BE2C (cell line): ENCODE data around the gene SMAD2.

ENCODE experiments used
- DNase-seq: peaks from one replicate; pipeline ENCODE4 v3.0.0-alpha.2; 2020
- H3K27me3 ChIP-seq: fragments of 250-450 bp; sonication (Bioruptor Pico); 2 replicates; pipeline ENCODE4 v1.5.1; 2020; ENCODE audit warnings: mild to moderate bottlenecking
- H3K36me3 ChIP-seq: fragments of 250-450 bp; sonication (Bioruptor Pico); 2 replicates; pipeline ENCODE4 v1.5.1; 2020; ENCODE audit warnings: mild to moderate bottlenecking
- H3K4me1 ChIP-seq: fragments of 250-450 bp; sonication (Bioruptor Pico); 2 replicates; pipeline ENCODE4 v1.5.1; 2020
- H3K4me3 ChIP-seq: 2 replicates; pipeline ENCODE4 v1.5.1; 2011; ENCODE audit warnings: low read depth, low read length
- H3K9me3 ChIP-seq: fragments of 250-450 bp; sonication (Bioruptor Pico); 2 replicates; pipeline ENCODE4 v1.5.1; 2020
- CTCF ChIP-seq: IDR thresholded peaks from 2 replicates; pipeline ENCODE4 v1.5.1; 2012; ENCODE audit warnings: mild to moderate bottlenecking, low read depth, low read length

SMAD2 gene

GRCh38 chr18:47863041-47863440, 67.4 kb downstream of the SMAD2 start:
- Histone ChIP-seq H3K36me3 (no peaks in the 10 kb centered on the region), H3K9me3 (no peaks in the 10 kb centered on the region), H3K4me1 (no peaks in the 10 kb centered on the region), H3K27me3 (no peaks in the 10 kb centered on the region), H3K4me3 (no peak overlapping the region)
- no peak for TF ChIP-seq CTCF
- no peak for DNase-seq

GRCh38 chr18:47858607-47859006, 71.9 kb downstream of the SMAD2 start:
- no peaks in the 10 kb centered on the region for H3K36me3 ChIP-seq
- H3K27me3 ChIP-seq: no peaks in the 10 kb centered on the region
- no peak for TF ChIP-seq CTCF
- H3K4me1 ChIP-seq: no peaks in the 10 kb centered on the region
- no peaks in the 10 kb centered on the region for H3K9me3 ChIP-seq
- DNase-seq: no peak
- no peak overlapping the region for H3K4me3 ChIP-seq

GRCh38 chr18:47847635-47848034, 82.8 kb downstream of the SMAD2 start:
- no peaks in the 10 kb centered on the region for H3K4me1 ChIP-seq
- H3K9me3 ChIP-seq: no peaks in the 10 kb centered on the region
- no peak for DNase-seq
- no peak overlapping the region for H3K4me3 ChIP-seq
- TF ChIP-seq CTCF: no peak
- no peaks in the 10 kb centered on the region; the same call in 1 of the 2 replicates for H3K36me3 ChIP-seq
- H3K27me3 ChIP-seq: no peaks in the 10 kb centered on the region

- H3K36me3 ChIP-seq: no peaks in the 10 kb centered on the region; the same call in 1 of the 2 replicates
- no peak overlapping the region for H3K4me3 ChIP-seq
- no peaks in the 10 kb centered on the region for H3K27me3 ChIP-seq
- TF ChIP-seq CTCF: no peak
- H3K9me3 ChIP-seq: no peaks in the 10 kb centered on the region
- no peak for DNase-seq
- H3K4me1 ChIP-seq: no peaks in the 10 kb centered on the region
Measured at GRCh38 chr18:47846431-47846830, 84.0 kb downstream of the SMAD2 start.

GRCh38 chr18:47844828-47845498, 85.5 kb downstream of the SMAD2 start:
- no peak for TF ChIP-seq CTCF
- no peak for DNase-seq
- H3K36me3 ChIP-seq: no peaks in the 10 kb centered on the region; the same call in 1 of the 2 replicates
- no peaks in the 10 kb centered on the region for H3K4me1 ChIP-seq
- H3K9me3 ChIP-seq: no peaks in the 10 kb centered on the region
- H3K4me3 ChIP-seq: no peak overlapping the region
- no peaks in the 10 kb centered on the region for H3K27me3 ChIP-seq

GRCh38 chr18:47842836-47843235, 87.6 kb downstream of the SMAD2 start:
- H3K36me3 ChIP-seq: no peaks in the 10 kb centered on the region; the same call in 1 of the 2 replicates

More at GRCh38 chr18:47842836-47843235, 87.6 kb downstream of the SMAD2 start:
- DNase-seq: no peak
- no peaks in the 10 kb centered on the region for H3K4me1 ChIP-seq
- H3K9me3 ChIP-seq: no peaks in the 10 kb centered on the region
- H3K4me3 ChIP-seq: no peak overlapping the region
- no peaks in the 10 kb centered on the region for H3K27me3 ChIP-seq
- TF ChIP-seq CTCF: no peak
